ENCODE data around the gene PPIL4. TPM values are rescaled to one million over a fixed set of nuclear protein-coding genes. Genes with fewer than 3 reads are reported as not detected.

PPIL4 gene
- total RNA-seq, 1 experiment from 2014 or later: 36.9 TPM

DNA sequence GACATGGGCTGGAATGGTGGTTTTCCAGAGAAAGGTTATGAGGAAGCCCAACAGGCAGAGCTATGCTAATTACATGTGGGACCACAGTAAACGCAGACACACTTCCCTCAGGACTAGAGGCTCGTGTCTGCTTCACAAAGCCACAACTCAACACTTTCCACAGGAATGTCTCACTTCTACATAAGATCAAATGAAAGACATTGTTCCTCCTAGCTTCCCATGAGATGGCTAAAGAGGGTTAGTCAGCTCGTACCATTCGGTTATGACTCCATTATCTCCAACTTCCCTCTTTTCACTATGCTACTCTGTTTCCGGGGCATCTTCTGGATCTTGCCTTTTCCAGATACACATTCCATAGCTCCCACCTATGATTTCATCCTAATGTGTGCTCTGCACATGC lies 31.9 kb downstream of the PPIL4 start:
- Histone ChIP-seq H4K8ac (replicated peaks; ENCODE audit: insufficient read length, low read depth, low read length) (no peak overlapping the region), H2AFZ (ENCODE audit: low read length) (no peak overlapping the region), H3K27ac (ENCODE audit: insufficient read length, low read depth, low read length) (no peak overlapping the region), H3K56ac (ENCODE audit: insufficient read length, low read depth, low read length) (no peak overlapping the region), H3K79me1 (ENCODE audit: insufficient read depth, low read depth, low read length, poor library complexity, severe bottlenecking) (no peaks in the 10 kb centered on the region), H2BK20ac (ENCODE audit: low read depth, low read length, poor library complexity, severe bottlenecking) (no peak overlapping the region), H2BK120ac (ENCODE audit: low read depth, low read length, poor library complexity, severe bottlenecking) (no peak overlapping the region), H3K14ac (ENCODE audit: insufficient read depth, low read length) (no peak overlapping the region), H2BK15ac (ENCODE audit: low read depth, low read length) (no peak overlapping the region), H3K9ac (ENCODE audit: extremely low read depth, insufficient read length, low read length) (no peak overlapping the region), H2BK5ac (ENCODE audit: insufficient read length, low read length) (no peak overlapping the region), H3K4me1 (ENCODE audit: insufficient read depth, low read length) (no peaks in the 10 kb centered on the region), H4K91ac (ENCODE audit: insufficient read length, low read depth, low read length) (no peak overlapping the region), H4K20me1 (ENCODE audit: control insufficient read depth, insufficient read depth, insufficient read length) (no peaks in the 10 kb centered on the region), H3K23ac (ENCODE audit: insufficient read length, low read depth, low read length) (no peak overlapping the region), H2AK5ac (ENCODE audit: insufficient read length, low read length) (no peak overlapping the region), H3K79me2 (ENCODE audit: insufficient read depth, low read length) (no peaks in the 10 kb centered on the region), H3K4ac (ENCODE audit: low read depth, low read length) (no peak overlapping the region), H3K18ac (ENCODE audit: insufficient read length, low read depth, low read length) (no peak overlapping the region), H3K27me3 (ENCODE audit: insufficient read depth, low read length) (no peaks in the 10 kb centered on the region), H2BK12ac (ENCODE audit: insufficient read length, low read depth, low read length) (no peak overlapping the region), H3T11ph (ENCODE audit: low read length) (no peak overlapping the region), H4K5ac (ENCODE audit: insufficient read length, low read depth, low read length) (no peak overlapping the region), H3K23me2 (ENCODE audit: insufficient read length, low read depth, low read length, poor library complexity, severe bottlenecking) (no peaks in the 10 kb centered on the region), H3K4me2 (ENCODE audit: insufficient read depth, insufficient read length, low read length) (no peak overlapping the region), H3K9me3 (ENCODE audit: control insufficient read depth, low read depth, low read length) (no peaks in the 10 kb centered on the region)
- Mint-ChIP-seq H3K4me3 (no peak overlapping the region), H3K27me3 (ENCODE audit: low read depth) (no peaks in the 10 kb centered on the region), H3K9me3 (no peaks in the 10 kb centered on the region), H3K4me1 (peaks cover 2 to 3% of the 10 kb centered on the region in 2 experiments; a peak in 3 of 4 replicates), H3K27ac (no peak overlapping the region), H3K36me3 (ENCODE audit: insufficient read depth in 1 of 3, low read depth in 3 of 3) (peaks cover 3 to 36% (median 23%) of the 10 kb centered on the region in 3 experiments; a peak in 6 of 7 replicates)
- DNase-seq: no peak
- no CpG with 5 or more reads among the region's 5 CpGs for WGBS (ENCODE audit: extremely low coverage, insufficient read length, low lambda C conversion rate)
- TF ChIP-seq, protein P1, sequence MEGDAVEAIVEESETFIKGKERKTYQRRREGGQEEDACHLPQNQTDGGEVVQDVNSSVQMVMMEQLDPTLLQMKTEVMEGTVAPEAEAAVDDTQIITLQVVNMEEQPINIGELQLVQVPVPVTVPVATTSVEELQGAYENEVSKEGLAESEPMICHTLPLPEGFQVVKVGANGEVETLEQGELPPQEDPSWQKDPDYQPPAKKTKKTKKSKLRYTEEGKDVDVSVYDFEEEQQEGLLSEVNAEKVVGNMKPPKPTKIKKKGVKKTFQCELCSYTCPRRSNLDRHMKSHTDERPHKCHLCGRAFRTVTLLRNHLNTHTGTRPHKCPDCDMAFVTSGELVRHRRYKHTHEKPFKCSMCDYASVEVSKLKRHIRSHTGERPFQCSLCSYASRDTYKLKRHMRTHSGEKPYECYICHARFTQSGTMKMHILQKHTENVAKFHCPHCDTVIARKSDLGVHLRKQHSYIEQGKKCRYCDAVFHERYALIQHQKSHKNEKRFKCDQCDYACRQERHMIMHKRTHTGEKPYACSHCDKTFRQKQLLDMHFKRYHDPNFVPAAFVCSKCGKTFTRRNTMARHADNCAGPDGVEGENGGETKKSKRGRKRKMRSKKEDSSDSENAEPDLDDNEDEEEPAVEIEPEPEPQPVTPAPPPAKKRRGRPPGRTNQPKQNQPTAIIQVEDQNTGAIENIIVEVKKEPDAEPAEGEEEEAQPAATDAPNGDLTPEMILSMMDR (conservative IDR thresholded peaks at IDR 0.05): no peak

All from H9 (cell line).